Measurements from ENCODE around the gene HSPA1L. TPM values are rescaled to one million over a fixed set of nuclear protein-coding genes. Genes with fewer than 3 reads are reported as not detected.
"Not testable (repeated sequence)": the region's sequence is repeated elsewhere in the genome, so short reads cannot be mapped to it uniquely, and the experiment has no call there.

Gene HSPA1L
- total RNA-seq, 3 donors from 2014 or later: 1.2 to 3.4 (median 1.3) TPM

DNA sequence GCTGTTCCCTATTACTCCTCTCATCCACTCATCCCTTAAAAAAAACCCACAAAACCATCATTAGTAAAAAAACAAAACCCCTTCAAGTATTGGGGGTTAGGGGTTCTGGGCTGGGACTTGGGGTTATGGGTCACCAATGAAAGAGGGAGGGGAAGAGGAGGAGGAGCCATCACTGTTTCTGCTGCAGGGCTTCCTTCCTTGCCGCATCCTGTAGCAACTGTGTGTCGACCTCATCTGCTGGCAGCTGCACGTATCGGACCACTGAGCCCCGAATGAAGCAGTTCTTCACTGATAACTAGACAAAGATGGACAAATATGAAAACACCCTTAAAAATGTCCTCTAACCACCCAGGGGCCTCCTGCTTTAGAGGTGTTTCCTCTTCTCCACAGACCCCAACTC is 17.5 kb downstream of the HSPA1L start:
- TF ChIP-seq CTCF (IDR thresholded peaks at IDR 0.05): no peak
- Histone ChIP-seq H3K4me3 (no peak overlapping the region), H3K4me1 (ENCODE audit: low read depth) (peaks cover 15% of the 10 kb centered on the region), H3K9me3 (no peaks in the 10 kb centered on the region), H3K36me3 (ENCODE audit: low read depth) (no peaks in the 10 kb centered on the region)
- intact Hi-C loops (cut with DNase I, micrococcal nuclease): no loop called here
- DNase-seq: no peak
- no peak for ATAC-seq

GRCh38 chr6:31796993-31797385 is 18.1 kb downstream of the HSPA1L start:
- Histone ChIP-seq H3K36me3 (ENCODE audit: low read depth) (peaks cover 4% of the 10 kb centered on the region), H3K4me3 (no peak overlapping the region), H3K9me3 (no peaks in the 10 kb centered on the region), H3K4me1 (ENCODE audit: low read depth) (peaks cover 15% of the 10 kb centered on the region)
- TF ChIP-seq CTCF (IDR thresholded peaks at IDR 0.05): no peak
- ATAC-seq (no peak), DNase-seq (no peak)
- intact Hi-C loops (cut with DNase I, micrococcal nuclease): no loop called here

DNA sequence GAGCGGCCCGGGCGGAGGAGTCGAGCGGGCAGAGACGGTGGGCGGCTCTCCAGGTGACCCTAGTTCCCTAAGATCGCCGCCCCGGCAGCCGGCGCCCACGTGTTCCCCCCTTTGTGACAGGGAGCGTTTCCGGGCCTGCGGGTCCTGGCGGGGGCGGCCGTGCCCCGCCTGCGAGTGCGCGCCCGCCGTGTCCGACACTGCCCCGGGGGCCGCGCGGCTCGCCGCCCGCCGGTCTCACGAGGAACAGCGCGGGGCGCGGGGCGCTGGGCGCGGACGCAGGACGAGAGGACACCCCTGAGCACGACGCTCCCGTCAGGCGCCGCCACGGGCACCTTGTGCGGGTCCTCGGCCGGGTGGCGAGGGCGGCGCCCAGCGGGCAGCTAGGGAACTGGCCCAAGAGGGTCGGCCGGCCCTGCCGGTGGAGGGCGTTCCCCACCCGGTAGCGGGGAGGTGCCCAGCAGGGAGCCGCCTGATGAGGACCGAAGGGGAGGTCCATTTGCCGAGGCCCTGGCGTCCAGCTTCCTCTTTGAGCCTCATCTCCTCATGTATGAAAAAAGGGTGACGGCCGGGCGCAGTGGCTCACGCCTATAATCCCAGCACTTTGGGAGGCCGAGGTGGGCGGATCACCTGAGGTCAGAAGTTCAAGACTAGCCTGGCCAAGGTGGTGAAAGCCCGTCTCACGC is 19.3 kb downstream of the HSPA1L start, which contains the start of gene VARS1:
Gene VARS1, minus strand, starts transcription at position 137 of the 683 bp plus-strand sequence. CDS start 535 bp downstream, outside the sequence.
- intact Hi-C loops (cut with DNase I, micrococcal nuclease): no loop called here
- Histone ChIP-seq H3K36me3 (ENCODE audit: low read depth) (peaks cover 5% of the 10 kb centered on the region), H3K9me3 (no peaks in the 10 kb centered on the region), H3K4me3 (peak within 1 kb of the TSS; percentile 75), H3K4me1 (ENCODE audit: low read depth) (peaks cover 15% of the 10 kb centered on the region)
- peak; percentile 92 for TF ChIP-seq CTCF (IDR thresholded peaks at IDR 0.05)
- peak; percentile 97 for ATAC-seq
- DNase-seq: peak; percentile 92 to 97 (median 96)

DNA sequence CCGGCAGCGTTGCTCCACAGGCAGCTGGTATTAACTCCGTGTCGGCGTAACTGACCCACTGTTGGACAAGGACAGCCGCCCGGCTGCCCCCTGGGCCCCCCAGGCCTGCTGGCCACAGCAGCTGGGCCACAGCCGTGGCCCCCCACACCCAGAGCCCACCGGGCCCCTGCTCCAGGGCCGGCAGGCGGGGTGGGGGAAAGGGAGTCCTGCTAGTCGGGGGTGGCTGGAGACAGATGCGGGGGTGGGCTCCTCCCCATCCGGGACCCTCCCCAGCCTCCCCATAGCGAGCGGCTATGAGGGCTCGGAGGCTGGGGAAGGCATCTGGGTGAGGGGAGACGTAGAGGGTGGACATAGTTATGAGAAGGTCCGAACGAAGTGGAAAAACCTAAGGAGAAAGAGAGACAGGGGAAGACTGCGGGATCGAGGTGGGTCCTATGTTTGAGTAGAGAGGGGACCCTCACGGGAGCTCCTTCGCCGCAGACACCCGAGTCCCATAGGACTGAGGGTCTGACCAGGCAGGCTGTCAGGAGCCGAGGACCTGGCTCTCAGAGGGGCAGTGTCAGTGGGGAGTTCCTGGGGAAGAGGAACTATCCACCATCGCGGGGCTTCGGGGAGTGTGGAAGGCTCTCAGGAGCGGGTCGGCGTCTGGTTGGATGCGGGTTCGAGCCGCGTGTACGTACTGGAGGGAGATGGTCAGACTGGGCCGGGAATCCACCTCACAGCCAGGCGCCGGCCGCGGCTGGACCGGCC is 20.0 kb downstream of the HSPA1L start:
- TF ChIP-seq CTCF (IDR thresholded peaks at IDR 0.05): no peak
- Histone ChIP-seq H3K9me3 (no peaks in the 10 kb centered on the region), H3K4me3 (peak overlapping the region; percentile 75), H3K36me3 (ENCODE audit: low read depth) (peaks cover 5% of the 10 kb centered on the region), H3K4me1 (ENCODE audit: low read depth) (peaks cover 15% of the 10 kb centered on the region)
- peak; percentile 31 for ATAC-seq
- no peak for DNase-seq
- intact Hi-C loops (cut with DNase I, micrococcal nuclease): no loop called here

DNA sequence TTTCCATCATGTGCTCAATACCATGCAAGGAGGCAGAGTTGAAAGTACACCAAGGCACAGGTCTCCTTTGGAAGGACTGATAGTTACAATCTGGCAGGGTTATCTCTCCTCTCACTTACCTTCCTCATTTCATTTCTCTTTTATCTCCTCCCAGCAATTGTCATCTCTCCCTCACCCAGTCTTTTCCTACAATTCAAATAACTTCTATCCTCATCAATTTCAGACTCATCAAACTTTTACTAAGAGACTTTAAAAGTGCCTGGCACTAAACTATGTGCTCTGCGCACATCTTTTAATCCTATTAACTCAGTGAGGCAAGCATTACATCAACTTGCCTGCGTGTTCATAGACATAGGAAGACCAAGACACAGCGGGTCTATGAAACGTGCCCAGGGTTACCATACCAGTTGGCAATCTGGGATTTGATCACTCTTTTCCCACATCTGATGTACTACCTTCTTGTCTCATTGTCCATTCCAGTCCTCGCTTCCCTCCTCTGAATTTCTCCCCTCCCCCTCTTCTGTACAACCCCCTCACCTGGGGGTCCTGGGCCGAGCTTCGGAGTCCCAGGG is 20.7 kb downstream of the HSPA1L start:
- DNase-seq (no peak), ATAC-seq (peak; percentile 13)
- Histone ChIP-seq H3K36me3 (ENCODE audit: low read depth) (peaks cover 5% of the 10 kb centered on the region), H3K4me3 (peak overlapping the region; percentile 75), H3K4me1 (ENCODE audit: low read depth) (peaks cover 15% of the 10 kb centered on the region), H3K9me3 (no peaks in the 10 kb centered on the region)
- TF ChIP-seq CTCF (IDR thresholded peaks at IDR 0.05): no peak
- intact Hi-C loops (cut with DNase I, micrococcal nuclease): no loop called here

DNA sequence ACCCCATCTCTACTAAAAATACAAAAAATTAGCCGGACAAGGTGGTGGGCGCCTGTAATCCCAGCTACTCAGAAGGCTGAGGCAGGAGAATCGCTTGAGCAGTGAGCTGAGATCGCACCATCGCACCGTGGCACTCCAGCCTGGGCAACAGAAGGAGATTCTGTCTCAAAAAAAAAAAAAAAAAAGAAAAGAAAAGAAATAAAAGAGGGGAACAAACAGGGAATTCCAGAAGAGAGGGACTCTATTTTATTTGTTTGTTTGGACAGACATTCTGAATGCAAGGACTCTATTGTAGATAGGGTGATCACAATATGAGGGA is 21.2 kb downstream of the HSPA1L start:
- H3K4me1 ChIP-seq (ENCODE audit: low read depth): peaks cover 15% of the 10 kb centered on the region
- H3K9me3 ChIP-seq; intact Hi-C loops (cut with DNase I, micrococcal nuclease); H3K4me3 ChIP-seq; DNase-seq; H3K36me3 ChIP-seq (ENCODE audit: low read depth); ATAC-seq: not testable (repeated sequence)

All from mucosa of descending colon (tissue), 3 donors.